Stimulated activated CD8-positive, alpha-beta memory T cell treated with anti-CD3 and anti-CD28 coated beads, Interleukin-4, amount 100 ng/mL, for 48 hours (primary cell): Measurements from ENCODE around the gene ZFAND6.
A peak's percentile ranks its signal among the peaks of the same experiment; 100 is the strongest.
"Not testable (repeated sequence)": the region's sequence is repeated elsewhere in the genome, so short reads cannot be mapped to it uniquely, and the experiment has no call there.

Experiments used
- DNase-seq: peaks from one replicate; pipeline ENCODE4 v3.0.0-alpha.2; 2020

Gene ZFAND6

GRCh38 chr15:80152180-80152895 is 92.9 kb downstream of the ZFAND6 start:
- peak; percentile 94 for DNase-seq

GRCh38 chr15:80152896-80153876 is 93.7 kb downstream of the ZFAND6 start, which contains the start of gene FAH:
Gene FAH, plus strand, starts transcription at chr15:80152999. Its CDS starts 56 bp downstream, at chr15:80153055.
- peak; percentile 67 for DNase-seq

- DNase-seq = no peak
Measured at GRCh38 chr15:80153900-80154299, 94.4 kb downstream of the ZFAND6 start.

- DNase-seq = no peak
Measured at GRCh38 chr15:80154336-80154735, 94.9 kb downstream of the ZFAND6 start.

- DNase-seq = no peak
Measured at GRCh38 chr15:80155001-80155377, 95.5 kb downstream of the ZFAND6 start.

- not testable (repeated sequence) for DNase-seq
Measured at GRCh38 chr15:80155378-80156175, 96.1 kb downstream of the ZFAND6 start.

- no peak for DNase-seq
Measured at GRCh38 chr15:80156176-80156720, 96.8 kb downstream of the ZFAND6 start.

- DNase-seq = no peak
Measured at GRCh38 chr15:80157215-80157614, 97.7 kb downstream of the ZFAND6 start.

- no peak for DNase-seq
Measured at GRCh38 chr15:80159301-80159700, 99.8 kb downstream of the ZFAND6 start.

GRCh38 chr15:80159811-80160569 is 100.5 kb downstream of the ZFAND6 start:
- no peak for DNase-seq

- peak; percentile 42 for DNase-seq
Measured at GRCh38 chr15:80160570-80161156, 101.2 kb downstream of the ZFAND6 start.

- DNase-seq = no peak
Measured at GRCh38 chr15:80161468-80162016, 102.1 kb downstream of the ZFAND6 start.

- no peak for DNase-seq
Measured at GRCh38 chr15:80162059-80162554, 102.6 kb downstream of the ZFAND6 start.

GRCh38 chr15:80163217-80163616 is 103.7 kb downstream of the ZFAND6 start:
- DNase-seq = no peak

- no peak for DNase-seq
Measured at GRCh38 chr15:80163897-80164296, 104.4 kb downstream of the ZFAND6 start.

- DNase-seq = no peak
Measured at GRCh38 chr15:80167936-80168335, 108.5 kb downstream of the ZFAND6 start.

- no peak for DNase-seq
Measured at GRCh38 chr15:80168421-80168820, 108.9 kb downstream of the ZFAND6 start.

GRCh38 chr15:80169768-80170357 is 110.4 kb downstream of the ZFAND6 start:
- DNase-seq = no peak

GRCh38 chr15:80170596-80170995 is 111.1 kb downstream of the ZFAND6 start:
- no peak for DNase-seq

GRCh38 chr15:80171787-80172186 is 112.3 kb downstream of the ZFAND6 start:
- DNase-seq = no peak

- no peak for DNase-seq
Measured at GRCh38 chr15:80172401-80172800, 112.9 kb downstream of the ZFAND6 start.
